MM.1S (cell line): Measurements from ENCODE around the gene CHST10.
"Not testable (repeated sequence)": the region's sequence is repeated elsewhere in the genome, so short reads cannot be mapped to it uniquely, and the experiment has no call there.

Experiments used
- DNase-seq: peaks from one replicate; pipeline ENCODE4 v3.0.0-alpha.2; 2015
- H2AFZ ChIP-seq: fragments of 300-600 bp; sonication (generic); 2 replicates; pipeline ENCODE4 v1.6.0; 2016; ENCODE audit warnings: antibody characterized with exemption, low read length
- H3F3A ChIP-seq: fragments of 300-600 bp; sonication (generic); 2 replicates; pipeline ENCODE4 v1.6.1; 2016; ENCODE audit warnings: mild to moderate bottlenecking, antibody characterized with exemption, low read length, moderate library complexity, mixed read lengths; ENCODE audit not compliant: insufficient read depth
- H3K27ac ChIP-seq: fragments of 300-600 bp; sonication (generic); 2 replicates; pipeline ENCODE4 v1.5.1; 2016; ENCODE audit warnings: mild to moderate bottlenecking, low read length
- H3K27me3 ChIP-seq: fragments of 300-600 bp; sonication (generic); replicated peaks from 2 replicates; pipeline ENCODE4 v1.6.0; 2016; ENCODE audit warnings: low read length; ENCODE audit not compliant: insufficient read depth
- H3K36me3 ChIP-seq: fragments of 300-600 bp; sonication (generic); replicated peaks from 2 replicates; pipeline ENCODE4 v1.6.1; 2016; ENCODE audit warnings: mild to moderate bottlenecking, low read length, mixed read lengths; ENCODE audit not compliant: insufficient read depth
- H3K4me1 ChIP-seq: fragments of 300-600 bp; sonication (generic); 2 replicates; pipeline ENCODE4 v1.6.1; 2016; ENCODE audit warnings: low read length, mixed read lengths
- H3K4me2 ChIP-seq: fragments of 300-600 bp; sonication (generic); 2 replicates; pipeline ENCODE4 v1.6.0; 2016; ENCODE audit warnings: low read depth, low read length
- H3K4me3 ChIP-seq: fragments of 300-600 bp; sonication (generic); 2 replicates; pipeline ENCODE4 v1.5.1; 2016; ENCODE audit warnings: low read length, mixed read lengths
- H3K79me2 ChIP-seq: fragments of 300-600 bp; sonication (generic); 2 replicates; pipeline ENCODE4 v1.6.1; 2016; ENCODE audit warnings: mixed run types, low read length, mixed read lengths
- H3K9ac ChIP-seq: fragments of 300-600 bp; sonication (generic); 2 replicates; pipeline ENCODE4 v1.6.1; 2016; ENCODE audit warnings: low read length, mixed read lengths
- H3K9me2 ChIP-seq: fragments of 300-600 bp; sonication (generic); replicated peaks from 2 replicates; pipeline ENCODE4 v1.6.1; 2016; ENCODE audit warnings: mild to moderate bottlenecking, low read length, mixed read lengths; ENCODE audit not compliant: insufficient read depth
- H3K9me3 ChIP-seq: fragments of 300-600 bp; sonication (generic); replicated peaks from 2 replicates; pipeline ENCODE4 v1.6.1; 2016; ENCODE audit warnings: mild to moderate bottlenecking, low read length, mixed read lengths; ENCODE audit not compliant: insufficient read depth
- H4K20me1 ChIP-seq: fragments of 300-600 bp; sonication (generic); 2 replicates; pipeline ENCODE4 v1.6.1; 2016; ENCODE audit warnings: mild to moderate bottlenecking, low read length, moderate library complexity, mixed read lengths; ENCODE audit not compliant: insufficient read depth
- EZH2 ChIP-seq: fragments of 300-600 bp; sonication (generic); optimal IDR thresholded peaks from 2 replicates; pipeline ENCODE3; 2017; ENCODE audit warnings: low read depth, mild to moderate bottlenecking, antibody characterized with exemption, low read length, mixed read lengths
- EZH2phosphoT487 ChIP-seq: fragments of 300-600 bp; sonication (generic); IDR thresholded peaks from 2 replicates; pipeline ENCODE4 v1.6.1; 2018; ENCODE audit warnings: antibody characterized with exemption, low read length
- TF ChIP-seq, protein P1 (sequence below): fragments of 300-600 bp; sonication (generic); IDR thresholded peaks from 2 replicates; pipeline ENCODE4 v1.5.1; 2016; ENCODE audit warnings: antibody characterized with exemption, low read length, mixed read lengths

CHST10 gene

DNA sequence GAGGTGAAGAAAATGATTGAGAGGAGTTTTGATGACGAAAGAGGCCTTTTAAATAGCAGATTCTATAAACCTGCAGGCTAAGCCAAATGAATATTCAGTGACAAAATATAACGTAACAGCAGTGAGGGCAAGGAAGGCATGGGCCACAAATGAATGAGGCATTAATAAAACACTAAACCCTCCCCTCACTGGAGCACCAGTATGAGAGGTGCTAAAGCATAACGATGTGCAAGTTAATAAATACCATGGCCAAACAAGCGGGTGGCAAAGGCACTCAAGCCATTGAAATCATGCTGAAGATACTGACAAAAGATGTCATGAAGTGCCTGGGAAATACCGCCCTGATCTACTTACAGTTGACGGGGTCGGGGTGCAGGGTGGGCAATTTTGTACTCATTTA lies 64.9 kb downstream of the CHST10 start:
- no peak overlapping the region for H3K9ac ChIP-seq
- H3K9me3 ChIP-seq, result no peaks in the 10 kb centered on the region
- no peak for DNase-seq
- H3K36me3 ChIP-seq, result no peaks in the 10 kb centered on the region
- H3K27ac ChIP-seq, result no peak overlapping the region
- H3F3A ChIP-seq, result no peaks in the 10 kb centered on the region
- no peak overlapping the region for H3K4me3 ChIP-seq
- no peaks in the 10 kb centered on the region for H3K79me2 ChIP-seq
- TF ChIP-seq, protein P1, sequence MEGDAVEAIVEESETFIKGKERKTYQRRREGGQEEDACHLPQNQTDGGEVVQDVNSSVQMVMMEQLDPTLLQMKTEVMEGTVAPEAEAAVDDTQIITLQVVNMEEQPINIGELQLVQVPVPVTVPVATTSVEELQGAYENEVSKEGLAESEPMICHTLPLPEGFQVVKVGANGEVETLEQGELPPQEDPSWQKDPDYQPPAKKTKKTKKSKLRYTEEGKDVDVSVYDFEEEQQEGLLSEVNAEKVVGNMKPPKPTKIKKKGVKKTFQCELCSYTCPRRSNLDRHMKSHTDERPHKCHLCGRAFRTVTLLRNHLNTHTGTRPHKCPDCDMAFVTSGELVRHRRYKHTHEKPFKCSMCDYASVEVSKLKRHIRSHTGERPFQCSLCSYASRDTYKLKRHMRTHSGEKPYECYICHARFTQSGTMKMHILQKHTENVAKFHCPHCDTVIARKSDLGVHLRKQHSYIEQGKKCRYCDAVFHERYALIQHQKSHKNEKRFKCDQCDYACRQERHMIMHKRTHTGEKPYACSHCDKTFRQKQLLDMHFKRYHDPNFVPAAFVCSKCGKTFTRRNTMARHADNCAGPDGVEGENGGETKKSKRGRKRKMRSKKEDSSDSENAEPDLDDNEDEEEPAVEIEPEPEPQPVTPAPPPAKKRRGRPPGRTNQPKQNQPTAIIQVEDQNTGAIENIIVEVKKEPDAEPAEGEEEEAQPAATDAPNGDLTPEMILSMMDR, result no peak
- H3K9me2 ChIP-seq, result no peaks in the 10 kb centered on the region
- no peaks in the 10 kb centered on the region for H4K20me1 ChIP-seq
- H3K27me3 ChIP-seq, result no peaks in the 10 kb centered on the region
- H3K4me1 ChIP-seq, result no peaks in the 10 kb centered on the region
- no peak overlapping the region for H2AFZ ChIP-seq
- no peak overlapping the region for H3K4me2 ChIP-seq

- H4K20me1 ChIP-seq, result no peaks in the 10 kb centered on the region
- H2AFZ ChIP-seq, result no peak overlapping the region
- no peak overlapping the region for H3K4me3 ChIP-seq
- H3K79me2 ChIP-seq, result no peaks in the 10 kb centered on the region
- no peak overlapping the region for H3K27ac ChIP-seq
- no peaks in the 10 kb centered on the region for H3K9me2 ChIP-seq
- H3K27me3 ChIP-seq, result no peaks in the 10 kb centered on the region
- DNase-seq, result no peak
- H3K9ac ChIP-seq, result no peak overlapping the region
- no peaks in the 10 kb centered on the region for H3F3A ChIP-seq
- TF ChIP-seq EZH2 (no peak), EZH2phosphoT487 (no peak)
- TF ChIP-seq, protein P1, result no peak
- no peaks in the 10 kb centered on the region for H3K4me1 ChIP-seq
- no peak overlapping the region for H3K4me2 ChIP-seq
- no peaks in the 10 kb centered on the region for H3K36me3 ChIP-seq
- H3K9me3 ChIP-seq, result no peaks in the 10 kb centered on the region
These were observed 66.7 kb downstream of the CHST10 start for GRCh38 chr2:100350661-100351185.

DNA sequence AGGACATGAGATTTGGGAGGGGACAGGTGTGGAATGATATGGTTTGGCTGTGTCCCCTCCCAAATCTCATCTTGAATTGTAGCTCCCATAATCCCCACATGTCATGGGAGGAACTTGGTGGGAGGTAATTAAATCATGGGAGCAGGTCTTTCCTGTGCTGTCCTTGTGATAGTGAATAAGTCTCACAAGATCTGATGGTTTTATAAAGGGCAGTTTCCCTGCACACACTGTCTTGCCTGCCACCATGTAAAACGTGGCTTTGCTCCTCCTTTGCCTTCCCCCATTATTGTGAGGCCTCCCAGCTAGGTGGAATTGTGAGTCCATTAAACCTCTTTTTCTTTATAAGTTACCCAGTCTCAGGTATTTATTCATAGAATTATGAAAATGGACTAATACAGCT lies 72.3 kb downstream of the CHST10 start:
- H3K27ac ChIP-seq, H3K27me3 ChIP-seq, H3F3A ChIP-seq, H2AFZ ChIP-seq, H3K79me2 ChIP-seq, H3K36me3 ChIP-seq, DNase-seq, H3K4me3 ChIP-seq, H3K9me2 ChIP-seq, H3K4me2 ChIP-seq, H4K20me1 ChIP-seq, H3K9ac ChIP-seq, H3K4me1 ChIP-seq, H3K9me3 ChIP-seq: not testable (repeated sequence)

GRCh38 chr2:100344433-100344832 lies 73.0 kb downstream of the CHST10 start:
- no peaks in the 10 kb centered on the region for H3F3A ChIP-seq
- no peaks in the 10 kb centered on the region for H3K79me2 ChIP-seq
- H3K4me3 ChIP-seq, result no peak overlapping the region
- no peak overlapping the region for H3K9ac ChIP-seq
- H3K36me3 ChIP-seq, result no peaks in the 10 kb centered on the region
- H3K27ac ChIP-seq, result no peak overlapping the region
- H2AFZ ChIP-seq, result no peak overlapping the region
- no peaks in the 10 kb centered on the region for H3K9me2 ChIP-seq
- H4K20me1 ChIP-seq, result no peaks in the 10 kb centered on the region
- no peaks in the 10 kb centered on the region for H3K27me3 ChIP-seq
- no peak for DNase-seq
- no peaks in the 10 kb centered on the region for H3K4me1 ChIP-seq
- no peak overlapping the region for H3K4me2 ChIP-seq
- H3K9me3 ChIP-seq, result no peaks in the 10 kb centered on the region
- TF ChIP-seq, protein P1, result no peak
- TF ChIP-seq EZH2 (no peak), EZH2phosphoT487 (no peak)

GRCh38 chr2:100342466-100342865 lies 75.0 kb downstream of the CHST10 start:
- not testable (repeated sequence) for DNase-seq

More at GRCh38 chr2:100342466-100342865, 75.0 kb downstream of the CHST10 start:
- H3K79me2 ChIP-seq, H3K4me1 ChIP-seq, H3K4me2 ChIP-seq, H3K9me2 ChIP-seq, H2AFZ ChIP-seq, H3K36me3 ChIP-seq, H3K4me3 ChIP-seq, H3K9ac ChIP-seq, H4K20me1 ChIP-seq, H3K27me3 ChIP-seq, H3K27ac ChIP-seq, H3K9me3 ChIP-seq, H3F3A ChIP-seq: not testable (repeated sequence)
